Liver (tissue), 9 donors: ENCODE results near the gene PNO1. TPM values are rescaled to one million over a fixed set of nuclear protein-coding genes. Genes with fewer than 3 reads are reported as not detected.
"Not testable (repeated sequence)": the region's sequence is repeated elsewhere in the genome, so short reads cannot be mapped to it uniquely, and the experiment has no call there.

Source experiments
- DNase-seq: peaks from one replicate; pipeline ENCODE4 v3.0.0-alpha.2; 2017; ENCODE audit warnings: low spot score
- H3K27ac ChIP-seq, 2 donors: one replicate each; pipeline ENCODE4 v1.7.0; 2013; ENCODE audit warnings: inconsistent platforms in 2 of 2, low read length in 2 of 2, control low read depth in 1 of 2, low read depth in 1 of 2, mild to moderate bottlenecking in 1 of 2
- H3K27me3 ChIP-seq, 4 donors: one replicate each; pipeline versions ENCODE4 v1.6.1 to v1.7.0; 2013; ENCODE audit warnings: low read length in 3 of 4, inconsistent platforms in 1 of 4, mild to moderate bottlenecking in 1 of 4, moderate library complexity in 1 of 4; ENCODE audit not compliant: control insufficient read depth in 4 of 4, insufficient read depth in 4 of 4
- H3K36me3 ChIP-seq, 4 donors: one replicate each; pipeline versions ENCODE4 v1.6.1 to v1.7.0; 2013; ENCODE audit warnings: low read length in 3 of 4, mild to moderate bottlenecking in 3 of 4, low read depth in 1 of 4, moderate library complexity in 1 of 4; ENCODE audit not compliant: control insufficient read depth in 4 of 4, insufficient read depth in 3 of 4
- H3K4me1 ChIP-seq, 4 donors: one replicate each; pipeline versions ENCODE4 v1.6.1 to v1.7.0; 2013; ENCODE audit warnings: low read length in 3 of 4, mild to moderate bottlenecking in 3 of 4, moderate library complexity in 1 of 4; ENCODE audit not compliant: control insufficient read depth in 4 of 4, insufficient read depth in 4 of 4
- H3K4me3 ChIP-seq, 3 donors: one replicate each; pipeline versions ENCODE4 v1.6.1 to v1.7.0; 2013; ENCODE audit warnings: low read length in 3 of 3, control low read depth in 1 of 3, low read depth in 1 of 3, mild to moderate bottlenecking in 1 of 3
- H3K9ac ChIP-seq, 2 donors: one replicate each; pipeline ENCODE4 v1.7.0; 2013; ENCODE audit warnings: low read length in 2 of 2, mild to moderate bottlenecking in 2 of 2, moderate library complexity in 2 of 2, control low read depth in 1 of 2, low read depth in 1 of 2
- H3K9me3 ChIP-seq, 4 donors: one replicate each; pipeline versions ENCODE4 v1.6.1 to v1.7.0; 2013; ENCODE audit warnings: low read length in 3 of 4; ENCODE audit not compliant: control insufficient read depth in 4 of 4
- CTCF ChIP-seq: fragments of 150-350 bp; IDR thresholded peaks from 2 replicates; pipeline ENCODE4 v1.5.1; 2017; ENCODE audit warnings: improper control_type of control experiment, low read depth, low read length; ENCODE audit not compliant: missing input control
- EGR1 ChIP-seq, 2 donors: IDR thresholded peaks; 2 replicates each; pipeline ENCODE4 v1.6.1; 2016 to 2018; ENCODE audit warnings: antibody characterized with exemption in 2 of 2, low read depth in 2 of 2
- FOXA1 ChIP-seq: IDR thresholded peaks from 2 replicates; pipeline ENCODE4 v1.6.1; 2016; ENCODE audit warnings: antibody characterized with exemption
- FOXA2 ChIP-seq: IDR thresholded peaks from 2 replicates; pipeline ENCODE4 v1.6.1; 2016; ENCODE audit warnings: antibody characterized with exemption
- GABPA ChIP-seq, 2 donors: IDR thresholded peaks in 1 of 2; conservative IDR thresholded peaks in 1 of 2; 2 replicates each; pipeline ENCODE4 v1.6.1; 2016; ENCODE audit warnings: antibody characterized with exemption in 2 of 2, mild to moderate bottlenecking in 1 of 2, moderate library complexity in 1 of 2
- HNF4G ChIP-seq: IDR thresholded peaks from 2 replicates; pipeline ENCODE4 v1.6.1; 2016; ENCODE audit warnings: antibody characterized with exemption
- JUND ChIP-seq, 2 donors: IDR thresholded peaks; 2 replicates each; pipeline ENCODE4 v1.6.1; 2016; ENCODE audit warnings: antibody characterized with exemption in 2 of 2
- MAX ChIP-seq: IDR thresholded peaks from 2 replicates; pipeline ENCODE4 v1.6.1; 2016; ENCODE audit warnings: antibody characterized with exemption
- RAD21 ChIP-seq, 2 donors: IDR thresholded peaks; 2 replicates each; pipeline ENCODE4 v1.6.1; 2016; ENCODE audit warnings: antibody characterized with exemption in 2 of 2, mild to moderate bottlenecking in 2 of 2
- SP1 ChIP-seq: IDR thresholded peaks from 2 replicates; pipeline ENCODE4 v1.6.1; 2018; ENCODE audit warnings: antibody characterized with exemption, mild to moderate bottlenecking
- TAF1 ChIP-seq: conservative IDR thresholded peaks from 2 replicates; pipeline ENCODE4 v1.6.1; 2016; ENCODE audit warnings: antibody characterized with exemption, mild to moderate bottlenecking
- YY1 ChIP-seq: IDR thresholded peaks from 2 replicates; pipeline ENCODE4 v1.6.1; 2016; ENCODE audit warnings: antibody characterized with exemption, mild to moderate bottlenecking
- ZBTB33 ChIP-seq: IDR thresholded peaks from 2 replicates; pipeline ENCODE4 v1.6.1; 2016; ENCODE audit warnings: antibody characterized with exemption
- WGBS: extraction: QIAGEN DNeasy Blood & Tissue Kit; methylation state at CpG from one replicate; pipeline ENCODE4 v1.1.7; 2013; 5-methylcytosine and 5-hydroxymethylcytosine counted together
- polyA plus RNA-seq, 2 donors: library from polyadenylated mRNA; stranded (reverse) in 1 of 2; unstranded in 1 of 2; fragments of 200-250 nt in 1 of 2; fragments of >200 nt in 1 of 2; fragmentation: Nextera tagmentation in 1 of 2; extraction: Ambion mirVana in 1 of 2; gene quantifications; one replicate each; pipeline versions ENCODE4 v1.2.1 to v1.2.3, GENCODE V29; 2013 to 2015
- total RNA-seq, 2 donors: library from RNA; depleted of rRNA; stranded (reverse); fragments of >200 nt; gene quantifications; one replicate each; pipeline ENCODE4 v1.2.3, GENCODE V29; 2014
- TF ChIP-seq, protein P1 (sequence below): IDR thresholded peaks from 2 replicates; pipeline ENCODE4 v1.6.1; 2016; ENCODE audit warnings: antibody characterized with exemption
- donor health status: healthy.
- donor health status: healthy.
- donor health status: healthy.
- donor health status: healthy.
- donor health status: healthy.

The PNO1 gene
- total and polyA plus RNA-seq, 4 donors: 5.5 to 9.5 (median 8.4) TPM

DNA sequence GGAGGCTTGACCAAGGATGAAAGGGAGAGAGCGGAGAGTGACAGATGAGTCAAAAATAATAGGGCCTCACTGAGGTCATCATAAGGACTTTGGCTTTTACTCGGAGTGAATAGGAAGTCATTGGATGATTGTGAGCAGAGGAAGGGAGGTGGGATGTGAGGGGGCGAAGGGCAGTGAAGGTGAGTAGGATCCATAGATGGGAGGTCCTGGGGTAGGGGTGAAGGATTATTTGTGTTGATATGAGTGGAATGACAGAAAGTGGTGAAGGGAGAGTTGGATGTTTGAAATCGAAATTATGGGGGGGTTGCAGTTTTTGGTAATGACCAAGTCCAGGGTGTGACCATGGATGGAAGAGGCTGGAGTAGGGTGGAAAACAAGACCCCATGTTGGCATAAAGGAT, 14.0 kb downstream of the PNO1 start (continued):
- TF ChIP-seq SP1 (no peak), RAD21 (IDR thresholded peaks at IDR 0.05) (no peak), JUND (IDR thresholded peaks at IDR 0.05) (no peak)

DNA sequence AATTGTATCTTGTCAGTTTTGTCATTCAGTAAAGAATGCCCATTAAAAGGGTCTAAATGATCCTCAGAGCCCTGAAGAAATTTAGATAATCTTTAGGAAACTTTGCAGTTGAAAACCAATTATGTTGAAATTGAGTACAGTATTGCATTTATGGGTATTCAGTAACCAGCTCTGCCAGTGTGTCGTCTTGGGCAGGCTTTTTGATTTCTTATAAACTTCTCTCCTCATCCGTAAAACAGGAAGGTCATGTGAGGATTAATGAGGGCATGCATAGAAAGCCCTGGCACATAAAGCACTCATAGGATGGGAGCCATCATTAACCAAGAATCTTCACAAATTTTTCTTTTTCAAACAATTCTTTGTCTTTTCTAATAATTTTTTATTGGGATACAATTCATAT, 14.8 kb downstream of the PNO1 start:
- Histone ChIP-seq H3K4me3 (no peak overlapping the region), H3K4me1 (no peaks in the 10 kb centered on the region), H3K9ac (no peak overlapping the region), H3K36me3 (peaks cover 0 to 25% (median 4%) of the 10 kb centered on the region in 4 donors), H3K9me3 (no peaks in the 10 kb centered on the region), H3K27me3 (no peaks in the 10 kb centered on the region), H3K27ac (no peak overlapping the region)
- DNase-seq: no peak
- no peak for TF ChIP-seq JUND (IDR thresholded peaks at IDR 0.05)
- no peak for TF ChIP-seq MAX
- no peak for TF ChIP-seq HNF4G
- no peak for TF ChIP-seq FOXA2
- TF ChIP-seq ZBTB33: no peak
- TF ChIP-seq FOXA1: no peak
- no peak for TF ChIP-seq EGR1 (IDR thresholded peaks at IDR 0.05; ENCODE audit: low read depth in 2 of 2)
- TF ChIP-seq, protein P1, sequence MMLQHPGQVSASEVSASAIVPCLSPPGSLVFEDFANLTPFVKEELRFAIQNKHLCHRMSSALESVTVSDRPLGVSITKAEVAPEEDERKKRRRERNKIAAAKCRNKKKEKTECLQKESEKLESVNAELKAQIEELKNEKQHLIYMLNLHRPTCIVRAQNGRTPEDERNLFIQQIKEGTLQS: no peak
- TF ChIP-seq GABPA (IDR thresholded peaks at IDR 0.05 in 1 of 2, conservative IDR thresholded peaks at IDR 0.05 in 1 of 2): no peak
- 78% methylated on average over 2 of the region's 2 CpGs for WGBS

DNA sequence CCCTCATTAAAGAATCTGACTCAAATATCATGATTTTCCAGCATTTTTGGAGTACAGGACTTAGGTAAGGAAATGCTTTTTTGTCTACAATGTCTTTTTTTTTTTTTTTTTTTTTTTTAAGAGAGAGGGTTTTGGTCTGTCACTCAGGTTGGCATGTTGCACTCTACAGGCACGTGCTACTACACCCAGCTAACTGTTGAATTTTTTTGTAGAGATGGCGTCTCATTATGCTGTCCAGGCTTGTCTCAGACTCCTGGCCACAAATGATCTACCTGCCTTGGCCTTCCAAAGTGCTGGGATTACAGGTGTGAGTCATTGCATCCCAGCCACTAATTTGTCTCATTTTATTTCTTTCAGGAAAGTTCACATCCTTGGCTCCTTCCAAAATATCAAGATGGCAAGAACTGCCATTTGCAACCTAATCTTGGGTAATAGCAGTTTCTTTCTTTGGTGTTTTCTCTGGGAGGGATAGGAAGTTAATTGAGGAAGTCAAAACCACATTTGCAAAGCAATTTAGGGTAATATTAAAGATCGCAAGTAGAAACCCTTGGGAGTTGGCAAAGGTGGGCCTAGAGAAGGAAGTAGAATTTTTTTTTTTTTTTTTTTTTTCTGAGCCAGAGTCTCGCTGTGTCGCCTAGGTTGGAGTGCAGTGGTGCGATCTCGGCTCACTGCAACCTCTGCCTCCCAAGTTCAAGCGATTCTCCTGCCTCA, 15.5 kb downstream of the PNO1 start:
- H3K4me1 ChIP-seq: no peaks in the 10 kb centered on the region
- no peaks in the 10 kb centered on the region for H3K27me3 ChIP-seq
- H3K9me3 ChIP-seq: no peaks in the 10 kb centered on the region
- H3K27ac ChIP-seq: no peak overlapping the region
- WGBS: 92% methylated on average over 8 of the region's 8 CpGs
- H3K4me3 ChIP-seq: no peak overlapping the region
- H3K9ac ChIP-seq: no peak overlapping the region
- no peak for DNase-seq
- TF ChIP-seq YY1: no peak
- no peak for TF ChIP-seq RAD21 (IDR thresholded peaks at IDR 0.05)
- no peak for TF ChIP-seq CTCF
- no peak for TF ChIP-seq SP1
- TF ChIP-seq TAF1: no peak
- H3K36me3 ChIP-seq: peaks cover 0 to 22% (median 3%) of the 10 kb centered on the region in 4 donors

- H3K9me3 ChIP-seq, H3K9ac ChIP-seq, DNase-seq, H3K27ac ChIP-seq, H3K4me1 ChIP-seq, H3K4me3 ChIP-seq, H3K27me3 ChIP-seq: not testable (repeated sequence)
- peaks cover 4 to 21% (median 5%) of the 10 kb centered on the region in 4 donors for H3K36me3 ChIP-seq
- 98% methylated on average over 4 of the region's 4 CpGs for WGBS
Observed at GRCh38 chr2:68175210-68175609, 17.5 kb downstream of the PNO1 start.
